SK-N-MC (cell line): ENCODE results near the gene CEBPZOS.

Experiments
- EZH2 ChIP-seq: fragments of 200-600 bp; sonication (generic); IDR thresholded peaks from one replicate; pipeline ENCODE4 v1.6.1; 2017; ENCODE audit warnings: antibody characterized with exemption
- FOXP2 ChIP-seq: optimal IDR thresholded peaks from 2 replicates; pipeline ENCODE3; 2011; ENCODE audit warnings: mild to moderate bottlenecking, moderate library complexity; ENCODE audit not compliant: insufficient read depth; ENCODE audit errors: extremely low read length, control extremely low read depth
- POLR2AphosphoS5 ChIP-seq: IDR thresholded peaks from 2 replicates; pipeline ENCODE4 v1.6.1; 2012; ENCODE audit warnings: mild to moderate bottlenecking, low read depth, low read length, borderline replicate concordance

- TF ChIP-seq POLR2AphosphoS5 (no peak), EZH2 (no peak), FOXP2 (no peak)
Measured at GRCh38 chr2:37192551-37192950, 3.7 kb upstream of the CEBPZOS start.
